HepG2 (cell line): ENCODE results near the gene SLIT1. TPM values are rescaled to one million over a fixed set of nuclear protein-coding genes. Genes with fewer than 3 reads are reported as not detected.

Source experiments
- ATAC-seq: fragments of 200-7000 bp; cut with Tn5 transposase; 3 replicates; pipeline ENCODE4 v1.9.1; 2020; ENCODE audit warnings: mild to moderate bottlenecking, moderate library complexity
- BruUV-seq: library from RNA; stranded (reverse); fragments of 400-500 nt; replicated peaks from 2 replicates; lab custom pipeline; 2021; lab: Mats Ljungman, UMichigan
- CTCF ChIA-PET: fragments of 300-600 bp; formaldehyde crosslinking; extraction: SDS; loops from one replicate; lab custom pipeline; 2021; ENCODE audit warnings: low total read pairs, inconsistent platforms, low intra/inter-chr PET ratio; lab: Yijun Ruan, JAX
- POLR2A ChIA-PET: fragments of 350-600 bp; sonication (Branson Sonifier 250); formaldehyde crosslinking; loops from one replicate; lab custom pipeline; 2020; ENCODE audit warnings: antibody characterized with exemption, inconsistent platforms; lab: Yijun Ruan, JAX
- DNase-seq: peaks from one replicate; pipeline ENCODE4 v3.0.0-alpha.2; 2015; ENCODE audit warnings: low spot score
- FAIRE-seq: peaks from 3 replicates; lab custom pipeline; 2011; peaks lifted over from hg19 to GRCh38; lab: Jason Lieb, UNC
- H2AFZ ChIP-seq: one replicate; pipeline ENCODE4 v1.6.1; 2011; ENCODE audit warnings: low read length, inconsistent platforms
- H3K27ac ChIP-seq: fragments of 300-600 bp; 3 replicates; pipeline ENCODE4 v1.8.0; 2011; ENCODE audit warnings: mixed run types, mild to moderate bottlenecking, mixed read lengths, low read length, inconsistent platforms; ENCODE audit not compliant: insufficient read depth; ENCODE audit errors: extremely low read length
- H3K27me3 ChIP-seq, 2 experiments: fragments of 200-600 bp in 1 of 2; 2 replicates in 1 of 2; 3 replicates in 1 of 2; pipeline versions ENCODE4 v1.6.0 to v1.8.0; 2011; ENCODE audit warnings: low read length in 2 of 2, mild to moderate bottlenecking in 2 of 2, moderate library complexity in 2 of 2, inconsistent platforms in 1 of 2; ENCODE audit not compliant: insufficient read depth in 2 of 2, control insufficient read depth in 1 of 2
- H3K36me3 ChIP-seq, 2 experiments: fragments of 200-600 bp in 1 of 2; replicated peaks in 1 of 2; 2 replicates in 1 of 2; 3 replicates in 1 of 2; pipeline versions ENCODE4 v1.5.1 to v1.8.0; 2011; ENCODE audit warnings: low read length in 2 of 2, inconsistent platforms in 1 of 2; ENCODE audit not compliant: insufficient read depth in 2 of 2, control insufficient read depth in 1 of 2
- H3K4me1 ChIP-seq: 2 replicates; pipeline ENCODE4 v1.5.1; 2012; ENCODE audit warnings: low read length, inconsistent platforms; ENCODE audit not compliant: insufficient read depth
- H3K4me2 ChIP-seq: 2 replicates; pipeline ENCODE4 v1.6.0; 2011; ENCODE audit warnings: low read depth, low read length, inconsistent platforms
- H3K4me3 ChIP-seq, 3 experiments: fragments of 200-600 bp in 1 of 3; sonication (generic), shearing (Covaris generic) in 1 of 3; replicated peaks in 1 of 3; 2 replicates each; pipeline ENCODE4 v1.5.1; 2011 to 2016; ENCODE audit warnings: low read length in 3 of 3, inconsistent platforms in 2 of 3, low read depth in 2 of 3, mild to moderate bottlenecking in 2 of 3, control low read depth in 1 of 3, mixed read lengths in 1 of 3; ENCODE audit not compliant: insufficient read depth in 1 of 3
- H3K79me2 ChIP-seq: one replicate; pipeline ENCODE4 v1.6.1; 2011; ENCODE audit warnings: low read length, inconsistent platforms; ENCODE audit not compliant: insufficient read depth
- H3K9ac ChIP-seq: 2 replicates; pipeline ENCODE4 v1.6.0; 2011; ENCODE audit warnings: mild to moderate bottlenecking, low read depth, low read length, inconsistent platforms; ENCODE audit not compliant: insufficient read depth
- H3K9me3 ChIP-seq: 2 replicates; pipeline ENCODE4 v1.5.1; 2012; ENCODE audit warnings: mild to moderate bottlenecking, low read length
- H4K20me1 ChIP-seq: 2 replicates; pipeline ENCODE4 v1.6.0; 2011; ENCODE audit warnings: inconsistent platforms, mild to moderate bottlenecking, low read length, moderate library complexity; ENCODE audit not compliant: insufficient read depth
- ARNT2 ChIP-seq: sonication (generic); formaldehyde crosslinking; IDR thresholded peaks from 2 replicates; pipeline ENCODE4 v1.8.0; 2022; ENCODE audit warnings: mild to moderate bottlenecking, low read depth, missing genetic modification reagents, moderate library complexity
- E2F2 ChIP-seq: sonication (generic); formaldehyde crosslinking; IDR thresholded peaks from 2 replicates; pipeline ENCODE4 v1.4.0; 2020; ENCODE audit warnings: missing genetic modification reagents, borderline replicate concordance
- FIP1L1 ChIP-seq: fragments of 200-400 bp; formaldehyde crosslinking; IDR thresholded peaks from 2 replicates; pipeline ENCODE4 v1.6.1; 2018; ENCODE audit warnings: low read depth, mild to moderate bottlenecking, low read length, moderate library complexity, borderline replicate concordance; ENCODE audit not compliant: insufficient read depth
- FOXA3 ChIP-seq: IDR thresholded peaks from 2 replicates; pipeline ENCODE4 v1.6.1; 2016; ENCODE audit warnings: missing genetic modification reagents, missing compliant biosample characterization
- JDP2 ChIP-seq: sonication (generic); formaldehyde crosslinking; IDR thresholded peaks from 2 replicates; pipeline ENCODE4 v1.8.1; 2022; ENCODE audit warnings: missing genetic modification reagents, borderline replicate concordance
- ZBTB39 ChIP-seq: sonication (generic); formaldehyde crosslinking; IDR thresholded peaks from 2 replicates; pipeline ENCODE4 v1.5.0; 2020; ENCODE audit warnings: missing genetic modification reagents
- ZBTB8A ChIP-seq: sonication (generic); formaldehyde crosslinking; IDR thresholded peaks from 2 replicates; pipeline ENCODE4 v1.4.0; 2020; ENCODE audit warnings: mild to moderate bottlenecking, low read depth, missing genetic modification reagents, borderline replicate concordance
- ZFP1 ChIP-seq: IDR thresholded peaks from 2 replicates; pipeline ENCODE4 v1.6.1; 2016
- ZFP36 ChIP-seq: fragments of 150-350 bp; IDR thresholded peaks from 2 replicates; pipeline ENCODE4 v1.6.1; 2018; ENCODE audit warnings: borderline replicate concordance, low read length, low read depth; ENCODE audit not compliant: partially characterized antibody
- ZMYM3 ChIP-seq: sonication (generic); formaldehyde crosslinking; IDR thresholded peaks from 2 replicates; pipeline ENCODE4 v1.5.1; 2020; ENCODE audit warnings: mild to moderate bottlenecking, missing genetic modification reagents
- ZNF275 ChIP-seq: sonication (generic); formaldehyde crosslinking; IDR thresholded peaks from 2 replicates; pipeline ENCODE4 v1.8.0; 2022; ENCODE audit warnings: missing genetic modification reagents, mild to moderate bottlenecking, inconsistent platforms, borderline replicate concordance
- ZNF281 ChIP-seq: sonication (generic); formaldehyde crosslinking; IDR thresholded peaks from 2 replicates; pipeline ENCODE4 v1.4.0; 2020; ENCODE audit warnings: missing genetic modification reagents, borderline replicate concordance
- ZNF335 ChIP-seq: sonication (generic); formaldehyde crosslinking; IDR thresholded peaks from 2 replicates; pipeline ENCODE4 v1.4.0; 2020; ENCODE audit warnings: missing genetic modification reagents
- ZNF468 ChIP-seq: sonication (generic); formaldehyde crosslinking; IDR thresholded peaks from 2 replicates; pipeline ENCODE4 v1.8.0; 2022; ENCODE audit warnings: mild to moderate bottlenecking, moderate library complexity, missing genetic modification reagents
- ZNF570 ChIP-seq: sonication (generic); formaldehyde crosslinking; IDR thresholded peaks from 2 replicates; pipeline ENCODE4 v1.4.0; 2020; ENCODE audit warnings: mild to moderate bottlenecking, missing genetic modification reagents, borderline replicate concordance
- ZNF780A ChIP-seq: sonication (generic); formaldehyde crosslinking; IDR thresholded peaks from 2 replicates; pipeline ENCODE4 v1.8.0; 2022; ENCODE audit warnings: mild to moderate bottlenecking, missing genetic modification reagents, moderate library complexity
- WGBS: methylation state at CpG from one replicate; pipeline ENCODE4 v1.1.6; 2017; ENCODE audit warnings: low lambda C conversion rate; 5-methylcytosine and 5-hydroxymethylcytosine counted together
- in situ Hi-C: cut with HindIII; loops from 2 replicates; pipeline ENCODE4 v1.10.0; 2017; ENCODE audit warnings: low pct_unique_long_range_greater_than_20kb; ENCODE audit not compliant: extremely low pct_ligation_motif_present
- intact Hi-C: fragments of 100-400 bp; cut with micrococcal nuclease; formaldehyde crosslinking; loops from one replicate; pipeline ENCODE4 v1.10.0; 2022; ENCODE audit not compliant: unreplicated experiment
- polyA plus RNA-seq, 8 experiments: library from polyadenylated mRNA; depleted of rRNA in 3 of 8; stranded (reverse) in 7 of 8; unstranded in 1 of 8; fragments of >200 nt; fragmentation: Illumina TruSeq in 4 of 8; extraction: Trizol in 4 of 8; gene quantifications; 2 replicates each; pipeline versions ENCODE4 v1.2.1 to v1.2.3, GENCODE V29; 2011 to 2016; ENCODE audit warnings: low read depth in 4 of 8, missing spikeins in 1 of 8, mixed read lengths in 1 of 8; ENCODE audit not compliant: insufficient read depth in 1 of 8
- total RNA-seq, 5 experiments: library from RNA; depleted of rRNA; stranded (reverse); fragments of >200 nt; fragmentation: Illumina TruSeq; extraction: Trizol; gene quantifications; 2 replicates each; pipeline ENCODE4 v1.2.3, GENCODE V29; 2016; ENCODE audit warnings: low read depth in 1 of 5

Gene SLIT1
- total and polyA plus RNA-seq, 2 of the 13 experiments (the other 11 are each of a cell fraction or from before 2014, with no cell fraction given), result 0.09 to 0.33 TPM

- 51% methylated on average over 7 of the region's 9 CpGs for WGBS
- Histone ChIP-seq H2AFZ (no peak overlapping the region), H3K4me3 (no peak overlapping the region), H4K20me1 (no peaks in the 10 kb centered on the region), H3K4me2 (no peak overlapping the region), H3K9me3 (no peaks in the 10 kb centered on the region), H3K79me2 (no peaks in the 10 kb centered on the region), H3K9ac (no peak overlapping the region), H3K36me3 (no peaks in the 10 kb centered on the region), H3K27ac (no peak overlapping the region), H3K27me3 (peaks cover 4 to 72% of the 10 kb centered on the region in 2 experiments), H3K4me1 (peaks cover 31% of the 10 kb centered on the region)
- no peak for DNase-seq
- in situ Hi-C loops (no loop called here), intact Hi-C loops (loop anchor here (2.0 to 10.0 kb wide), 2 partner anchors 31 to 53 kb away; partner anchors contain the start of gene SLIT1)
- POLR2A ChIA-PET, result interaction anchor here (1.0 to 1.2 kb wide), 2 partner anchors 8 to 26 kb away, joined by 3 to 4 read pairs; no protein-coding TSS in a partner anchor
- no peak for FAIRE-seq
- CTCF ChIA-PET, result no interaction called here
- ATAC-seq, result no peak
- no TSS peak for BruUV-seq
- no peak for TF ChIP-seq ZNF570 (CRISPR knock-in tag)
- TF ChIP-seq JDP2 (CRISPR knock-in tag), result no peak
- TF ChIP-seq ZNF780A (CRISPR knock-in tag), result no peak
- TF ChIP-seq ARNT2 (CRISPR knock-in tag), result no peak
- TF ChIP-seq ZBTB39, result no peak
- TF ChIP-seq E2F2 (CRISPR knock-in tag), result no peak
- TF ChIP-seq FIP1L1, result no peak
- no peak for TF ChIP-seq FOXA3
- TF ChIP-seq ZBTB8A (CRISPR knock-in tag), result no peak
- no peak for TF ChIP-seq ZNF335 (CRISPR knock-in tag)
- no peak for TF ChIP-seq ZFP36
- TF ChIP-seq ZNF275 (CRISPR knock-in tag), result no peak
- TF ChIP-seq ZNF281 (CRISPR knock-in tag), result no peak
- TF ChIP-seq ZNF468 (CRISPR knock-in tag), result no peak
- no peak for TF ChIP-seq ZMYM3 (CRISPR knock-in tag)
- no peak for TF ChIP-seq ZFP1
Measured at GRCh38 chr10:97131666-97132065, 54.1 kb downstream of the SLIT1 start.
